Gastroesophageal sphincter (tissue), 4 donors: ENCODE measurements around the gene SUPT16H. TPM values are rescaled to one million over a fixed set of nuclear protein-coding genes. Genes with fewer than 3 reads are reported as not detected.
A peak's percentile ranks its signal among the peaks of the same experiment; 100 is the strongest.

Experiments
- ATAC-seq: fragments of 150-250 bp; one replicate; pipeline ENCODE4 v1.9.1; 2016; ENCODE audit warnings: mild to moderate bottlenecking, moderate library complexity
- H3K27ac ChIP-seq, 4 donors: fragments of 200-600 bp; sonication (generic) in 3 of 4; 1 replicate in 3 of 4; 2 replicates in 1 of 4; pipeline ENCODE4 v1.5.1; 2016 to 2019
- H3K27me3 ChIP-seq: fragments of 200-600 bp; sonication (generic); one replicate; pipeline ENCODE4 v1.5.1; 2019
- H3K36me3 ChIP-seq, 2 donors: fragments of 200-600 bp; sonication (generic); one replicate each; pipeline ENCODE4 v1.5.1; 2019; ENCODE audit warnings: control low read depth in 1 of 2
- H3K4me1 ChIP-seq, 3 donors: fragments of 200-600 bp; sonication (generic); 1 replicate in 2 of 3; 2 replicates in 1 of 3; pipeline ENCODE4 v1.5.1; 2016 to 2019; ENCODE audit warnings: control low read depth in 2 of 3
- H3K4me3 ChIP-seq, 2 donors: fragments of 200-600 bp; sonication (generic); one replicate each; pipeline ENCODE4 v1.5.1; 2019; ENCODE audit warnings: mild to moderate bottlenecking in 1 of 2, moderate library complexity in 1 of 2
- H3K9me3 ChIP-seq, 3 donors: fragments of 200-600 bp; sonication (generic); one replicate each; pipeline ENCODE4 v1.5.1; 2017 to 2019; ENCODE audit warnings: control low read depth in 2 of 3
- EP300 ChIP-seq: sonication (generic); formaldehyde crosslinking; IDR thresholded peaks from one replicate; pipeline ENCODE4 v1.6.1; 2017; ENCODE audit warnings: antibody characterized with exemption, mild to moderate bottlenecking
- POLR2A ChIP-seq, 2 donors: fragments of 450-650 bp; IDR thresholded peaks; one replicate each; pipeline ENCODE4 v1.6.1; 2017; ENCODE audit warnings: antibody characterized with exemption in 2 of 2, mild to moderate bottlenecking in 2 of 2, moderate library complexity in 1 of 2
- POLR2AphosphoS5 ChIP-seq: sonication (generic); formaldehyde crosslinking; IDR thresholded peaks from one replicate; pipeline ENCODE4 v1.6.1; 2017; ENCODE audit warnings: antibody characterized with exemption
- WGBS, 2 donors: methylation state at CpG; one replicate each; pipeline ENCODE4 v1.1.5; 2018; ENCODE audit warnings: low coverage in 1 of 2; 5-methylcytosine and 5-hydroxymethylcytosine counted together
- total RNA-seq, 4 donors: library from RNA; depleted of rRNA; stranded (reverse); fragments of >200 nt; gene quantifications; one replicate each; pipeline ENCODE4 v1.1.0, GENCODE V29; 2016
- TF ChIP-seq, protein P1 (sequence below), 4 experiments: fragments of 200-600 bp in 2 of 4; fragments of 450-650 bp in 2 of 4; sonication (generic) in 1 of 4; IDR thresholded peaks; one replicate each; pipeline ENCODE4 v1.5.1; 2017 to 2019; ENCODE audit warnings: antibody characterized with exemption in 4 of 4, mild to moderate bottlenecking in 2 of 4, moderate library complexity in 2 of 4

Gene SUPT16H
- total RNA-seq, 4 donors from 2014 or later = 64.6 to 101 (median 74.5) TPM

DNA sequence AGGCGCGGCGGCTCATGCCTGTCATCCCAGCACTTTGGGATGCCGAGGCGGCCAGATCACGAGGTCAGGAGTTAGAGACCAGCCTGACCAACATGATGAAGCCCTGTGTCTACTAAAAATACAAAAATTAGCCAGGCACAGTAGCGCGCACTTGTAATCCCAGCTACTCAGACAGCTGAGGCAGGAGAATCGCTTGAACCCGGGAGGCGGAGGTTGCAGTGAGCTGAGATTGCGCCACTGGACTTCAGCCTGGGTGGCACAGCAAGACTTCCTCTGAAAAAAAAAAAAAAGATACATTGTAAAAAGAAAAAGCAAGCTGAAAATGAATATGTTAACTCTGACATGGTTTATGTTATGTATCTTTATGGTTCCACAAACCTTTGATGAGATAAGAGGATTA lies 70.3 kb downstream of the SUPT16H start:
- WGBS, 2 donors = 82 to 83% methylated on average over 6 to 12 of the region's 12 CpGs
- no peak for TF ChIP-seq POLR2A (IDR thresholded peaks at IDR 0.05)
- no peak for TF ChIP-seq POLR2AphosphoS5
- TF ChIP-seq EP300 = no peak
- TF ChIP-seq, protein P1, sequence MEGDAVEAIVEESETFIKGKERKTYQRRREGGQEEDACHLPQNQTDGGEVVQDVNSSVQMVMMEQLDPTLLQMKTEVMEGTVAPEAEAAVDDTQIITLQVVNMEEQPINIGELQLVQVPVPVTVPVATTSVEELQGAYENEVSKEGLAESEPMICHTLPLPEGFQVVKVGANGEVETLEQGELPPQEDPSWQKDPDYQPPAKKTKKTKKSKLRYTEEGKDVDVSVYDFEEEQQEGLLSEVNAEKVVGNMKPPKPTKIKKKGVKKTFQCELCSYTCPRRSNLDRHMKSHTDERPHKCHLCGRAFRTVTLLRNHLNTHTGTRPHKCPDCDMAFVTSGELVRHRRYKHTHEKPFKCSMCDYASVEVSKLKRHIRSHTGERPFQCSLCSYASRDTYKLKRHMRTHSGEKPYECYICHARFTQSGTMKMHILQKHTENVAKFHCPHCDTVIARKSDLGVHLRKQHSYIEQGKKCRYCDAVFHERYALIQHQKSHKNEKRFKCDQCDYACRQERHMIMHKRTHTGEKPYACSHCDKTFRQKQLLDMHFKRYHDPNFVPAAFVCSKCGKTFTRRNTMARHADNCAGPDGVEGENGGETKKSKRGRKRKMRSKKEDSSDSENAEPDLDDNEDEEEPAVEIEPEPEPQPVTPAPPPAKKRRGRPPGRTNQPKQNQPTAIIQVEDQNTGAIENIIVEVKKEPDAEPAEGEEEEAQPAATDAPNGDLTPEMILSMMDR (IDR thresholded peaks at IDR 0.05) = no peak

DNA sequence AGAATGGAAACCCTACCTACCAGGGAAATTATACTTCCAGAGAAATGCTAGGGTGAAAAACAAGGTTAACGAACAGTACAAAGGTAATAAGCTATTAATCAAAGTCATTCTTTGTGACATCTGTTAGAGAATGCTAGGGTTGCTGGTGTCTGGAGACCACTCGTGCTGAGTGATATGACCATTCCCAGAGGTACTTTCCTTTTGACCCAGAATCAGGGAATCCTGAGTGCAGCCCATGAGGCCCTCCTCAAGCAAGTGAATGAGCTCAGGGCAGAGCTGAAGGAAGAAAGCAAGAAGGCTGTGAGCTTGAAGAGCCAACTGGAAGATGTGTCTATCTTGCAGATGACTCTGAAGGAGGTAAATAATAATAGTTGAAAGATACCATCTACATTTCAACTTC lies 72.2 kb downstream of the SUPT16H start:
- Histone ChIP-seq H3K9me3 (no peaks in the 10 kb centered on the region), H3K4me1 (peaks cover 0 to 11% (median 0%) of the 10 kb centered on the region in 3 donors), H3K36me3 (no peaks in the 10 kb centered on the region), H3K4me3 (no peak overlapping the region), H3K27me3 (peaks cover 8% of the 10 kb centered on the region), H3K27ac (no peak overlapping the region)
- 38 to 59% methylated on average over 2 of the region's 2 CpGs for WGBS, 2 donors
- no peak for ATAC-seq
- TF ChIP-seq POLR2AphosphoS5 (no peak), POLR2A (IDR thresholded peaks at IDR 0.05) (no peak), EP300 (no peak)
- TF ChIP-seq, protein P1 (IDR thresholded peaks at IDR 0.05) = no peak

More for the DNA sequence above, 70.3 kb downstream of the SUPT16H start:
- H3K9me3 ChIP-seq = no peaks in the 10 kb centered on the region
- H3K36me3 ChIP-seq = no peaks in the 10 kb centered on the region
- H3K4me1 ChIP-seq = peaks cover 0 to 7% (median 0%) of the 10 kb centered on the region in 3 donors
- ATAC-seq = no peak
- H3K4me3 ChIP-seq = no peak overlapping the region
- no peak overlapping the region for H3K27ac ChIP-seq
- H3K27me3 ChIP-seq = peaks cover 8% of the 10 kb centered on the region

DNA sequence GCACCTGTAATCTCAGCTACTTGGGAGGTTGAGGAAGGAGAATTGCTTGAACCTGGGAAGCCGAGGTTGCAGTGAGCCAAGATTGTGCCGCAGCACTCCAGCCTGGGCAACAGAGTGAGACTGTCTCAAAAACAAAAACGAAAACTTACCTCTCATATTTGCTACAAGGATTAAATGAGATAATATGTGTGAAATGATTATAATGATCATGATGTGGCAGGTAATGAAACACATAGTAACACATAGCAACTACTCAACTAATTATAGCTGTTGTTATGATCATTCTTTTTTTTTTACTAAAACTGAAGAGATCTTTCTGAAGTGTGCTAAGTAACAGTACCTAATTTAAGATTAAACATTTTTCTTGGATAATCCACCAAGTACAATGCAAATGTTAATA lies 73.9 kb downstream of the SUPT16H start:
- Histone ChIP-seq H3K9me3 (no peaks in the 10 kb centered on the region), H3K27ac (no peak overlapping the region), H3K4me3 (no peak overlapping the region), H3K4me1 (peaks cover 0 to 11% (median 0%) of the 10 kb centered on the region in 3 donors), H3K27me3 (peaks cover 8% of the 10 kb centered on the region), H3K36me3 (no peaks in the 10 kb centered on the region)
- 94% methylated on average over 3 of the region's 3 CpGs; no CpG with 5 or more reads in 1 of the 2 donors for WGBS, 2 donors
- TF ChIP-seq, protein P1 (IDR thresholded peaks at IDR 0.05) = no peak
- TF ChIP-seq POLR2AphosphoS5 = no peak
- TF ChIP-seq POLR2A (IDR thresholded peaks at IDR 0.05) = no peak
- no peak for TF ChIP-seq EP300
- no peak for ATAC-seq

DNA sequence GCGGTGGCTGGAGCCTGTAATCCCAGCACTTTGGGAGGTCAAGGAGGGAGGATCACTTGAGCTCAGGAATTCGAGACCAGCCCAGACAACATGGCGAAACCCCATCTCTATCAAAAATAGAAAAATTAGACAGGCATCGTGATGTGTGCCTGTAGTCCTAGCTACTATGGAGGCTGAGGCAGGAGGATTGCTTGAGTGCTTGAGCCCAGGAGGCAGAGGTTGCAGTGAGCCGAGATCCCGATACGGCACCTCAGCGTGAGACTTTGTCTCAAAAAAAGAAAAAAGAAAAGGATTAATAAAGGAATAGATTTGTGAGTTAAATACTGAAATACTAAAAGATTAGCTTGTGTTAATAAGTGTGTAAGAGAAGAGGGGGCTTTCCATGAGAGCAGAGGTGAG lies 74.6 kb downstream of the SUPT16H start:
- no peak for ATAC-seq
- TF ChIP-seq POLR2AphosphoS5 = no peak
- TF ChIP-seq POLR2A (IDR thresholded peaks at IDR 0.05) = no peak
- no peak for TF ChIP-seq EP300
- TF ChIP-seq, protein P1 (IDR thresholded peaks at IDR 0.05) = no peak
- Histone ChIP-seq H3K27ac (no peak overlapping the region), H3K4me3 (peak overlapping the region; percentile 4 to 40), H3K27me3 (peaks cover 12% of the 10 kb centered on the region), H3K9me3 (no peaks in the 10 kb centered on the region), H3K36me3 (no peaks in the 10 kb centered on the region), H3K4me1 (peaks cover 0 to 11% (median 0%) of the 10 kb centered on the region in 3 donors)
- 71 to 74% methylated on average over 7 to 8 of the region's 8 CpGs for WGBS, 2 donors

DNA sequence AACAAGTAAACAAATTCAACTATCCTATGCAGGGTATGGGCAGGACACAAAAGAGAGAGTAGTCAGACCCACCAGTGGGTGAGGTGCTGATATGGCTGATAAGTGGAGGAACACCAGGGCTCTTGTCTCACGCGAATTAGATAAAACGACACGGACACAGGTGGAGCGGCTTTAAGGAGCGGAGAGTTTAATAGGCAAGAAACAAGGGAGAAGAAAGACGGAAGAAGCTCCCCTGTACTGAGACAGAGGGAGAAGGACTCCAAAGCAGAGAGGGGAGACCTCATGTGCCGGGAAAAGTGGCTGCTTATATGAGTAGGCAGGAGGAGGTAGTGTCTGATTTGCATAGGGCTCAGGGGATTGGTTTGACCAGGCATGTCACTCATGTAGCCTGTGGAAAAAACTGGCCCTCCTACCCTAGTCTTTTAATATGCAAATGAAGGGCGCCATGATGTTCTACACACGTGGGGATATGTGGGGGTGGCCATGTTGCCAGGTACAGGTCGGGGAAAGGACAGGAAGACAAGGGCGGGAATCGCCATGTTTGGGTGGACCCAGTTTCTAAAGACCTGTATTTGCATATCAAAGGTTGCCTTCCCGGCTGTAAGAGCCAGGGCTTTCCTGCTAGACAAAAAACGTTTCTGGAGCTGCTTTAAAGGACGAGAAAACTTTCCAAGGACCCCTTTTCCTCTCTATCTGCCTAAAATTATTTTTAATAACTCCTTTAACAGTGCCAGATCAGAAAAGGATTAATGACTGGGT lies 75.2 kb downstream of the SUPT16H start:
- Histone ChIP-seq H3K27ac (peak overlapping the region in 1 of 4 donors; percentile 51), H3K4me3 (peak overlapping the region; percentile 4 to 40), H3K27me3 (peaks cover 18% of the 10 kb centered on the region), H3K4me1 (peaks cover 0 to 11% (median 0%) of the 10 kb centered on the region in 3 donors), H3K36me3 (no peaks in the 10 kb centered on the region), H3K9me3 (no peaks in the 10 kb centered on the region)
- TF ChIP-seq POLR2A (IDR thresholded peaks at IDR 0.05) = no peak
- TF ChIP-seq, protein P1 (IDR thresholded peaks at IDR 0.05) = no peak
- TF ChIP-seq EP300 = no peak
- TF ChIP-seq POLR2AphosphoS5 = no peak
- peak; percentile 85 for ATAC-seq
- WGBS, 2 donors = 5% methylated on average over 12 to 16 of the region's 16 CpGs
